M059J (cell line): ENCODE data around the gene PDGFB. TPM values are rescaled to one million over a fixed set of nuclear protein-coding genes. Genes with fewer than 3 reads are reported as not detected.
A peak's percentile ranks its signal among the peaks of the same experiment; 100 is the strongest.

Experiments
- DNase-seq: peaks from one replicate; pipeline ENCODE4 v3.0.0-alpha.2; 2012; ENCODE audit warnings: low read depth
- total RNA-seq: library from RNA; depleted of rRNA; stranded (reverse); fragments of >200 nt; shearing (Covaris generic); gene quantifications from 2 replicates; pipeline ENCODE4 v1.2.3, GENCODE V29; 2014

The PDGFB gene
- total RNA-seq, 1 experiment from 2014 or later = 7.2 TPM

DNA sequence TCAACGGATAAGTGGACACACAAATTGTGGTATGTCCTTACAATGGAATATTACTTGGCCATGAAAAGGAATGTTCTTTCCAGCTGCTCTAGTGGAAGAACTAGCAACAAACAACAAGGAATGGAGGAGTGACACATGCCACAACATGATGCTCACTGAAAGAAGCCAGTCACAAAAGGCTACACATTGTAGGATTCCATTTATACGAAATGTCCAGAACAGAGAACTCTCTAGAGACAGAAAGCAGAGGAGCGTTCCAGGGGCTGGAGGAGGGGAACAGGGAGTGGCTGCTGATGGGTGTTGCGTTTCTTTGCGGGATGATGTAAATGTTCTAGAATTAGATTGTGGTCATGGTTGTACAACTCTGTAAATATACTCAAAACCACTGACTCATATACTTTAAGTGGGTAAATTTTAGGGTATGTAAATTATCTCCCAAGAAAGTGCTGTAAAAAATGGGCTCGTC, 32.4 kb upstream of the PDGFB start:
- DNase-seq = peak; percentile 64

DNA sequence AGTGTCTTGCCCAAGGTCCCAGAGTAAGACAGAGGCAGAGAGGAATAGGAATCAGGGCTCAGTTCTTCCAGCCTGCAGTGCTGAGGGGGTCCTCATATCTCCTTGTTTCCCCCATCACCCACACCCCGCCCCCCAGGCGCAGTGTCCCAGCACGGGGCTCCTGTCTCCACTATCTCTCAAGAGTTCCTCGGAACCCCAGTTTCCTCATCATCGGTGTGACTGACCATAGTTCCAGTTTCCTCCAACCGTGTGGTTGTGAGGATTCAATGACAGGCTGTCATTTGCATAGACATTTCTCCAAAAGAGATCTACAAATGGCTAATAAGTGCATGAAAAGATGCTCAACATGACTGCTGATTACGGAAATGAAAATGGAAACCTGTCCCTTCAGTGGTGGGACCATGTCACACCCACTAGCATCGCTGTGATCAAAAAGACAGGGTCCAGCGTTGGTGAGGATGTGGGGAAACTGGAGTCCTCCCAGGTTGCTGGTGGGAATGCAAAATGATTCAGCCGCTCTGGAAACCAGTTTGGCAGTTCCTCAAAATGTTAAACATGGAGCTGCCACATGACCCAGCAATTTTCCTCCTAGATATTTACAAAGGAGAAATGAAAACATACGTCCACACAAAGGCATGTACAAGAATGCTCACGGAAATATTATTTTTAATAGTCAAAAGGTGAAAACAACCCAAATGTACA, 31.8 kb upstream of the PDGFB start:
- DNase-seq = no peak

DNA sequence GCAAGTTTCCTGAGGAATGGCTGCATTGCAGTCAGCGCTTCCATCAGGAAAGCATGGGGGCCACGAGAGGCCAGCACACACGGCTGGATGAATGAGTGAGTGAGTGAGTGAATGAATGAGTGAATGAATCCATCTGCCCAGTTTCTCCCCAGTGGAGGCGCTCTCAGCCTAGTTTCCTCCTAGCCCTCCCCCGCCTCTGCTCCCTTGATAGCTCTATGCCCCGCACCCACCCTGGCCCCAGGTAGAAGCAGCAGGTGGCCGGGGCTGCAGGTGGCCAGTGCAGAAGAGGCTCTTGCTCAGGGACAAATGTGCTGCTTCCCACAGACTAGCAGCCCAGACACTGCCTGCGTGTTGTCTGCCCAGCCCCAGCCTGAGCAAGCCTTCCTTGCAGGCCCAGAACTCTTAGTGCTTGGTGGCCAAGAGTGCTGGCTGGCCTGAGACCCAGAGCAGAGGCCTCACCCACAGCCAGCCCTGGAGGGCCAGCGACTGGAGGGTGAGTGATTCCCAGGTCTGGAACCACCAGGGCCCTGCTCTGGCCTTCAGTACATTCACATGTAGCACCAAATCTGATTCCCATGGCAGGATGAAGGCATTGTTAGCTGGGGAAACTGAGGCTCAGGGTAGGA, 31.1 kb upstream of the PDGFB start:
- no peak for DNase-seq

DNA sequence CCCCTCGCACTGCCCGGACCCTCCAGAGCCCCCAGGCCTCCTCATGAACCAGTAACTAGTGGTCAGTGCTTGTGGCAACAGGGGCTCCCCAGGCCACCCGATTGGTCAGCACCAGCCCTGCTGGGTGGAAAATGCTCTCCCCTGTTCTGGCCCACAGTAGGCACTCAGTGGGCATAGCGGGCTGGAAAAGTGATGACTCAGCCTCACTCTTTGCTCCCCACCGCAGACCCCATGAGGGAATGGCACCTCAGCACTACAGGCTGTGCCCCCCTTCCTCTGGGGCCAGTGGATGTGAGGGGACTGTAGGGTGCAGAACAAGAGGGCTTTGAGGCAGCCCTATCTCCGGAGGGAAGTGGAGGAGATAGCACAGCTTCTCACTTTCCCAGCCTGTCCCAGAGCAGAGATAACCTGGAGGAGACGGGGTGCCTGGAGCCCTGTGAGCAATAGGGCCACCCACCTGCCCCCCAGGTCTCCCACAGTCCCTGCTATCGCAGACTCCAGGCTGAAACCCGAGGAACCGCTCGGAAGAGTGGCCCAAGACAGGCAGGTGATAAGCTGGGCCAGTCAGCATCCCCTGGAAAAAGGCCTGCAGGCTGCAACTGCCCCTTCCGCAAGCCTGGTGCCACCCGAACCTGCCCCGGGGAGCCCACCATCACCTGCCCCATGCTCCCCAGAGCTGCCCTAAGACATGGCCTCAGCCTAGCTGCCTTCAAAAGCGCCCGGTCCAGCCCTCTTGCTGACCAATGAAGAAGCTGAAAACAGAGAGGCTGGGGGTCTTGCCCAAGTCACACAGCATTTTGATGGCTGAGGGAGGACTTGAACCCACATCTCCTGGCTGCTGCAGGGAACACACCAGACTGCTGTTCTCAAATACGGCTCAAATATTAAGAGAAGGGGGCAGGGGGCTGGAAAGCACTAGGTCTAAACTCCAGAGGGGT, 29.4 kb upstream of the PDGFB start:
- no peak for DNase-seq

DNA sequence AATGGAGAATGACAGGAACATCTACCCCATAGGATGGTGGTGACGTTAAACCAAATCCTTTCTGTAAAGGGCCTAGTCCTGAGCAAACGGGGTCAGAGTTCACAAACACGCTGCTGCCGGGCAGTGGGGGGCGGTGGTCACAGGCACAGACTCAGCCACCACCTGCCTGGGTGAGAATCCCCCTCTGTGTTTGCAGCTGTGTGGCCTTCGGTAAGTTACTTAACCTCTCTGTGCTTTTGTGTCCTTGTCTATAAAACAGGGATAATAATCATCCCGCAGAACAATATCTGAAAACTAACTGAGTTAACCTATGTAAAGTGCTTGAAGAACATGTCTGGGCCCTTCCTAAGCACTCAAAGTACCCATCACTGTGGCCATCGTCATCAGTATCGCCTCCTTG, 26.0 kb upstream of the PDGFB start:
- no peak for DNase-seq

DNA sequence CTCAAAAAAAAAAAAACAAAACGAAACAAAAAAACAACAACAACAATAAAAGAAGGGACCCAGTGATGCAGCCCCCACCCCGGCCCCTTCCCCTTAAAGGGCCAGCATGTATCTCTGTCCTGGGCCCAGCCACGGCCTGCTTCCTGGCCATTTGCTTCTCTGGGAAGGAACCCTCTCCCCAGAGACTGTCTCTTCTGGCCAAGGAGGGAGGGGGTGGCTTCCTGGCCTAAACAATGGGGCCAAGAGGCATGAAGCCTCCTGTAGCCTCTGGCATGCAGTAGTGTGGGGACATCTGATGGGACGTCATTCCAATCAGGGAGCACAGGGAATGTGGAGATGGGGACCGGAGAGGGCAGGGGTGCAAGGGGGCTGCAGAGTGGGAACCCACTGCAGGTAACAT, 25.5 kb upstream of the PDGFB start:
- DNase-seq = no peak

DNA sequence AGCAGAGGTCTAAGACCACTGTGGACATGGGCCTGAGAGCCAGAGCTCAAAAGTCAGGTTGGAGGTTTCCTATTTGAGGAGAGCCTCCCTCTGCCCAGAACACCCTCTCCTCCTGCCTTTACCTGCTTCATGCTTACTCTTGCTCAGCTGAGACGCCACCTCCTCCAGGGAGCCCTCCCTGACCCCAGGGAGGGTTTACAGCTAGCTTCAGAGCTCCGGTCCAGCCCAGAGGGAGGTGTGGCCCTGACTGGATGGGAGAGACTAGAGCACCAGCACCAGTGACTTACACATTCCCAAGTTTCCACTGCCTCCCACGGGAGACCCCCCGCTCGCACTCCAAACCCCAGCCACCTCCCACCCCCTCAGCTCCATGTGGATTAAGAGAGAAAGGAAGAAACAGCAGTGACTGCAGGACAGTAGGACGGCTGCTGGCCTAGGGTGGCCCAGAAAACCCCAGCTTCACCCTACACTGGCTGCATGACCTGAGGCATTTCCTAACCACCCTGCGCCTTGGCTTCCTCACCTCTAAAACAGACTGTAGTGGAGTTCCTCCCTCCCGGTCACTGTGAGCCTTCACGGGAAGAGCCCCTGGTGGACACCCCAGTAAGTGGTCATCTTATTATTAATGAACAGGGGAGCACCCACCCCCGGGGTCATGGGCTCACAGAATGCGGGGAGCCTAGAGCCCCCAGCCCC, 24.5 kb upstream of the PDGFB start:
- no peak for DNase-seq

DNA sequence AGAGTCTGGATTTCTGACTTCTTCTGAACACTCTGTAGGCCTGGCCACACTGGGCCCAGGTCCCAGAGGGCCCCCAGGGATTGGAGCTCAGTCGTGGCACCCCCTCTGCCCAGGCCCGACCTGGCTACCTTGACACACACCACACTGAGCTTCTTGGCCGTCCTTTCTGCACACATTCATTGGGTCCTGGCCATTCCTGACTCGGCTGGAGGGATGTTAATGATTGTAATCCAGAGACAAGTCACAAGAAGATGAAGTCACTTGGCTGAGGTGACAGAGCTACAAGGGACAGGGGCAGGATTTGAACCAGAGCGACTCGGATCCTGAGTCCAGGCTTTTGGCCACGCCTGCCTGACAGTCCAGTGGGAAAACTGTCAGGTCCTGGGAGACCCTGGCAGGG, 23.9 kb upstream of the PDGFB start:
- no peak for DNase-seq

DNA sequence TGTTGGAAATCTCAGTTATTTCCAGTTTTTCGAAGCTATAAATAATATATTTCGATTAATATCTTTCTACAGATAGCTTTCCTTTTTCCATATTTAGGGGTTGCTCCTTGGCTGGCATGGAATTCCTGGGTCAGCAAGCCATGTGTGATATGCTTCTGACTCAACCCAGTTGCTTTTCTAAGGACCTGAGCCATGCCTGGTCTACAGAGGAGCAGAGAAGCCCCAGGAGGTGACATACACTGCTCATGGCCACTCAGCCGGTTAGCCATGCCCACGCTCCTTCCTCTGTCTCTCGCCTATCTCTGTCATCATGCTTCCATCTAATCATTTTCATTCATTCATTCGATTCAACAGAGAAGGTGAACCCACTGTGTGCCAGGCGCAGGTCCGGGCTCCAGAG, 23.2 kb upstream of the PDGFB start:
- no peak for DNase-seq

DNA sequence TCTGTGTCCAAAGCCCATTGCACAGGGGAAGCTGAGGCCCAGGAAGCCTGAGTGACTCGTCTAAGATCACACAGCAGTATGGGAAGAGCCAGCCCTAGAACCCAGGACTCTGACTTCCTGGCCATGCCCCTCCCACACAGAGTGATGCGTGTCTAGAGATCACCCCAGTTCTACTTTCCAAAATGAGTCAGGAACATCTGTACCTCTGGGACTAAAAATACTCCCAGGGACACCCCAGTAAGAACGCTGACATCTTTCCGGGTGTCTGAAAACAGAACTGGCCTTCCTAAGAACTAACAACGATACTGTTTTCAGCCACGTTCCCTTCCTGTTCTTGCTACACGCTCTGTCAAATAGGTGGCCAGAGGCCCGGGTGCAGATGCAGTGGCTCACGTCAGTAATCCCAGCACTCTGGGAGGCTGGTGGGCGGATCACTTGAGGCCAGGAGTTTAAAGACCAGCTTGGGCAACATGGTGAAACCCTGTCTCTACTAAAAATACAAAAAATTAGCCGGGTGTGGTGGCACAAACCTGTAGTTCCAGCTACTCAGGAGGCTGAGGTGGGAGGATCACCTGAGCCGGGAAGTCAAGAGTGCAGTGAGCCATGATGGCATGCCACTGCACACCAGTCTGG, 21.7 kb upstream of the PDGFB start:
- no peak for DNase-seq

DNA sequence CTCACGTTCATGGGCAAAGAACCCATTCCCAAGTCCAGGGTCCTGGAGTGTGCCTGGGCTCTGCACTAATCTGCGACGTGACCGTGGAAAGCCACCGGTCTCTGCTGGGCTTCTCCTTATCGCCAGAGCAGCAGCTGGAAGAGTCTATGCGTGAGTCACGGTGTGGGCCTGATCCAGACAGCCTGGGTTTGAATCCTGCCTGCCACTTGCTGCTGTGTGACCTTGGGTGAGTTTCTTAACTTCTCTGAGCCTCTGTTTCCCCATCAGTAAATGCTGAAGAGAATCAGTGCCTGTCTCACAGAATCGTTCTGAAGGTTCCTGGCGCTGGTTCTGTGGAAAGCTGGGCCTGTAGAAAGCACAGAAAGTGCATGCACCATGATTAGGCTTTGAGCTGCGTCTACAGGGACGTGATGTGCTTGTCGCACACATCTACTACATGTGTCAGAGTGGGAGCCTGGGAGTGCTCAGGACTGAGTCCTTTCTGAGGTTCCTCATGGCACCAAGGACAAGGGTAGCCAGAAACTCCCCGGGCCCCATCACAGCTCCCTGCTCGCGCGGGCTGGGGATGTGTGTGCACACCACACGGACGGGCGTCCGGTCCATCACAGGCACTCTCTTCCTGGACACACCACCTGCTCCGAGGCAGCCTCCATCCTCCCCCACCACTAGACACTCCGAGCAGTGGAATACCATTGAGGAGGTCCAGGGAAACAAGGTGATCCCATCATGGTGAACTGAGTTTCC, 20.5 kb upstream of the PDGFB start:
- DNase-seq = no peak

DNA sequence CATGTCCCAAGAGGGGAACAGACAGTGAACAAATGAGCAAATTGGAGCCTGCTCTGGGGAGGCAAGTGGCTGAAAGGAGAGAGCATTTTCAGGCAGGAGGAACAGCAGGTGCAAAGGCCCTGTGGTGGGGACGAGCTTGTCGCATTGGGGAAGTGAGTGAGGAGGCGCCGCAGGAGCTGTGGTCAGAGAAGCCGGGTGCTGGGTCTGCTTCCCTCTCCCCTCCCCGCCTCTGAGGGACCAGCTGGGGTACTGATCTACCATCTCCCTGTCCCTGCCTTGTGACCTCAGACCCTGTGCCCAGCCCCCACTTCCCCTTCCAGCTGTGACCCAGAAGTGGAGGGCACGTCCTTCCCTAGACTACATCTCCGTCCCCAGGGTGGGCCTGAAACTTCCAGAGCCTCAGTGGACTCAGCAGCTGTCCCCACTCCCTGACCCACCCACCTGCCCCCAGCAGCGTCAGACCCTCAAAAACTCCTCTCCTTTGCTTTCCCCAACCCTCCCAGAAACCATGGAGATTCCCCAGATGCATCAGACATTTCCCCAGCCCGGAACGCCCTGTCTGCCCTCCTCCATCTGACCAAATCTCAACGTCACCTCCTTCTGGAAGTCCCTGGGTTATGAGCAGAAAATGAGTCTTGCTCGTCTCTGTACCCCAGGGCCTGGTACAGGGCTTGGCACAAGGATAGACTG, 19.7 kb upstream of the PDGFB start:
- DNase-seq = no peak

DNA sequence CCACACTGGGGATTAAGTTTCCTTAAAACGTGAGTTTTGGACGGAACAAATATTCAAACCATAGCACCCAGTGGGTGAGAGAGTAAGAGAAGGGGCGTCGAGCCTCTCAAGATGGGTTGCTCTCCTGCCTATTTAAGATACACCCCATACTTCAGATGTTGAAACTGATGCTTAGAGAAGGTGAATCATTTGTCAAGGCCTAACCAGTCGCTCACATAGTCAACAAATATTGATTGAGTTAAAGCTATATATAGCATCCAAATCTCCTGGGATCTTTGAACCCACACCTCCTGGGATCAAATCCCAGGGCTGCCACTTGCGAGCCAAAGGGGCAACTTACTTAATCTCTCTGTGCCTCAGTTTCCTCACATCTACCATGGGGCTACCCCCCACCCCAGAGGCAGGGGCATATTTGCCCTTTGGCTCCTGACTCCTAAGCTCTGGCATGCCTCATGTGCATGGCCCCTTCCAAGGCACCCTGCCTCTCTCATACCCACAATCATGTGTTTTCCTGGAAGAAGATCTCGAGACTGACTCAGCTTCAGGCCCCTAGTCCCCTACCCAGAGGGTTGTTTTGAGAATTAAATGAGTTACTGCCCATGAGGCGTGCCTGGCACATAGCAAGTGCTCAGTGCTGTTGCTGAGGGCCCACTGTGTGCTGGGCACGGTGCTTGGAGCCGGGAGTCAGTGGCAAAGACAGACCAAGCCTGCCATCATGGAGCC, 19.0 kb upstream of the PDGFB start:
- no peak for DNase-seq

DNA sequence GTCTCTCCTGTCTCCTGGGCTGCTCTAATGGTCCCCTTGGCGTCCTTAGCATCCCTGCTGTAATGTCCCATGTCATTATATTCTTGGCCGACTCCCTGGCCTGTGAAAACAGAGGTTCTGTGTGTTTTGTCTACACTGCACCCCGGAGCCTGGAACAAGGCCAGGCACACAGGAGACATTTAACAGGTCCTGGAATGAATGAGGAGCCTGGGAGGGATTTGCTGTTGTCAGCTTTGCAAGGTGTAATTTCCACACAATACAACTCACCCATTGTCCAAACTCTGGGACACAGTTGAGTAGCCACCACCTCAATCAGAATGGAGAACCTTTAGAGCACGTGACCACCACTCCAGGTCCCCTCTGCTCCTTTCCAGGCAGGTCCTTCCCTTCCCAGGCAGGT, 14.9 kb upstream of the PDGFB start:
- no peak for DNase-seq

DNA sequence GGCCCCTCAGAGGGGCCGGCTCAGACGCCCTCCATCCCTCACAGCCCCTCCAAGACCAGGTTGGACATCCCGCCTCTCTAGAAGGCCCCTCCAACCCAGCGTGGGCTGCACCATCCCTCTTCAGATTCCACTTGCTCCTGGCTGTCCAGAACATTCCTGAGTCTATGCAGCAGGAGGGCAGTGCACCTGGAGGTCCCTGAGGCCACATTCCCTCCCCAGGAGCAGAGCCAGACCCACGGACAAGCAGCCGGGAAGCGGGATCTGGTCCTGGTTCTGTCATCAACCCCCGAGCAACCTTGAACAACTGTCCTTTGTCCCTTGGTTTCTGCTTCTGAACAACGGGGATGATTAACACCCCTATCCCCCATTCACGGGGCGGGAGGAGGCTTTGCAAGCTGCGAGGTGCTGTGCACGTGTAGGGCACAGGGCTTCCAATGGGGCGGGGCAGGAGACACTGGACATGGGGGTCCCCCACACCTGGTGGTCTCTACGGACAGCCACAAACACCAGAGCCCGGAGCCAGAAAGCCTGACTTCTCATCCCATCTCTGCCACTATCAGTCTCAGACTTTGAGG, 13.2 kb upstream of the PDGFB start:
- DNase-seq = no peak

DNA sequence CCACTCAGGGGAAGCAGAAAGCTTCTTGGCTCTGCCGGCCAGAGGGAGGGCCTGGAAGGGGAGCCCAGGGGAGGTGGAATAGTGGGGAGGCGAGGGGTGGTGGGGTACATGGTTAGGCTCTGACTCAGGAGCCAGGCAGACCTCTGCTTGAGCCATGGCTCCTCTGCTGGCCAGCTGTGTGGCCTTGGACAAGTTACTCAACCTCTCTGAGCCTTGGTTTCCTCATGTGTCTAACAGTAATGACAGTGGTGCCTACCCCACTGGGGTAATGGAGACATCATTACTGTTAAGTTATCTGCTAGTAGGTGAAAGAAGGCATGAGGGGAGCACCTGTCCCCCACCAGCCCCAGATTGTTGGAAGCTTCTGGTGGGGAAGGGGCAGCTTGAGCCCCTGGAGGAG, 12.2 kb upstream of the PDGFB start:
- DNase-seq = no peak

DNA sequence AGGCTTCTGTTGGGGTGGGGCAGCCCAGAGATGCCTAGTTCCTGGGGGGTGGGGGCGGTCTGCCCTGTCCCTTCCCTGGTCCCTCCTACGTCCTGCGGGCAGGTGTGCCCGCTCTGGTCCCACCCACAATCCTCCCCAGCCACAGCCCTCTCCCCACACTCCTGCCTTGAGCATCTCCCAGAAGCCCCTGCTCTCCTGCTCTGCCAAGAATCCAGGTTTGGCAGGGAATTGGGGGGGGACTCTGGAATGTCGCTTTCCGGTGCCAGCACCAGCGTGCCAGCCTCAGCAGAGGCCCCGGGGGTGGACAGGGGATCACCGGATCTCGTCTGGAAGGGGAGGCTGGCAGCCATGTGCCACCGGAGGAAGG, 11.4 kb upstream of the PDGFB start:
- DNase-seq = no peak

DNA sequence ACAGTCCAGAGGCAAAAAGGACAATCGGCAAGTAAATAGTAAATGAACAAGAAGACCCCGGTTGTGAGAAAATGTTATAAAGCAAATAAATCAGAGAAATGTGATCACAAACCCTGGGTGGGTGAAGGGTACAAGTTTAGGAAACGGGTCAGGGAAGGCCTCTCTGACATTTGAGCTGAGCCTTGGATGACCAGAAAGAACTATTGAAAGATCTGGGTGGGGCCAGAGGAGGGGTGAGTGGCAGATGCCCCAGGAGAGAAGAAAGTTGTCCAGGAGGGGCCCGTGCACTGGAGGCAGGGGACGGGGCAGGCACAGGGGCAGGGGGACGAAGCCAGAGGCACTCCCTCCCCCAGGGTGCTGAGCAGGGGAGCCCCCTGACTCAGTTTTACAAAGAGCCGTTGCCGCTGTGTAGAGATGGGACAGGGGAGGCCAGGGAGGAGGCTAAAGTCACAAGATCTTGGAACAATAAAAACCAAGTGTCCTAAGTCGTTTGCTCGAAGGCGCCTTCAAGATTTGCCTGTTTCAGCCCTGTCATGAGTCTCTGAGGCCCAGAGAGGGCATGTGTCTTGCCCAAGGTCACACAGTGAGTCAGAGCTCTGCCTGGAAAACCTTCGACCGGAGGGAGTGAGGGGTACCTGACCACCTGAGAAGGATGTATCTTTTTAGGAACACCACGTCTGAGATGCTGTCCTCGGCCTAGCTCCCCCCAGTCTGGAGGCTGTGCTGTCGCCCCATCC, 10.8 kb upstream of the PDGFB start:
- DNase-seq = no peak
